Endothelial cell of umbilical vein (primary cell): Measurements from ENCODE around the gene BCR. TPM values are rescaled to one million over a fixed set of nuclear protein-coding genes. Genes with fewer than 3 reads are reported as not detected.

Experiments used
- BruUV-seq: library from RNA; stranded (reverse); fragments of 400-500 nt; replicated peaks from 2 replicates; lab custom pipeline; 2021; lab: Mats Ljungman, UMichigan
- CTCF ChIA-PET: fragments of 300-600, 350-600 bp; sonication (Branson Sonifier 250); formaldehyde crosslinking; loops from one replicate; lab custom pipeline; 2021; ENCODE audit warnings: antibody characterized with exemption, inconsistent platforms; lab: Charles Lee
- POLR2A ChIA-PET: fragments of 300-600, 350-600 bp; sonication (Branson Sonifier 250); formaldehyde crosslinking; loops from one replicate; lab custom pipeline; 2021; ENCODE audit warnings: antibody characterized with exemption, inconsistent platforms; lab: Charles Lee
- DNase-seq: peaks from one replicate; pipeline ENCODE4 v3.0.0-alpha.2; 2011; ENCODE audit warnings: low read depth, low spot score
- FAIRE-seq: peaks from 2 replicates; lab custom pipeline; 2011; peaks lifted over from hg19 to GRCh38; lab: Jason Lieb, UNC
- H2AFZ ChIP-seq: 2 replicates; pipeline ENCODE4 v1.6.0; 2012; ENCODE audit warnings: low read depth, low read length, control low read depth, inconsistent platforms
- H3K27ac ChIP-seq: 2 replicates; pipeline ENCODE4 v1.5.1; 2011; ENCODE audit warnings: low read depth, mild to moderate bottlenecking, control low read depth, low read length, moderate library complexity; ENCODE audit not compliant: insufficient read depth
- H3K27me3 ChIP-seq, 2 experiments: 2 replicates each; pipeline versions ENCODE4 v1.6.0 to v1.6.1; 2011; ENCODE audit warnings: low read length in 2 of 2, mixed read lengths in 1 of 2; ENCODE audit not compliant: control insufficient read depth in 2 of 2, insufficient read depth in 2 of 2
- H3K36me3 ChIP-seq, 2 experiments: 2 replicates in 1 of 2; 3 replicates in 1 of 2; pipeline ENCODE4 v1.5.1; 2011; ENCODE audit warnings: low read length in 2 of 2, mild to moderate bottlenecking in 1 of 2, moderate library complexity in 1 of 2; ENCODE audit not compliant: control insufficient read depth in 2 of 2, insufficient read depth in 2 of 2; ENCODE audit errors: extremely low read depth in 1 of 2
- H3K4me1 ChIP-seq: 3 replicates; pipeline ENCODE4 v1.5.1; 2011; ENCODE audit warnings: mild to moderate bottlenecking, low read length; ENCODE audit not compliant: control insufficient read depth, insufficient read depth; ENCODE audit errors: extremely low read depth
- H3K4me2 ChIP-seq: 2 replicates; pipeline ENCODE4 v1.6.1; 2011; ENCODE audit warnings: low read length, control low read depth, mixed read lengths; ENCODE audit not compliant: insufficient read depth
- H3K4me3 ChIP-seq, 3 experiments: fragments of 200-600 bp in 1 of 3; sonication (generic), shearing (Covaris generic) in 1 of 3; replicated peaks in 1 of 3; 2 replicates each; pipeline ENCODE4 v1.5.1; 2011 to 2016; ENCODE audit warnings: control low read depth in 3 of 3, low read length in 3 of 3, mild to moderate bottlenecking in 2 of 3, inconsistent platforms in 1 of 3, low read depth in 1 of 3, moderate library complexity in 1 of 3; ENCODE audit not compliant: insufficient read depth in 1 of 3
- H3K79me2 ChIP-seq: 2 replicates; pipeline ENCODE4 v1.6.0; 2012; ENCODE audit warnings: low read length, inconsistent platforms; ENCODE audit not compliant: control insufficient read depth, insufficient read depth
- H3K9ac ChIP-seq: replicated peaks from 2 replicates; pipeline ENCODE3; 2011; ENCODE audit warnings: low read length, control low read depth; ENCODE audit not compliant: insufficient read depth; ENCODE audit errors: extremely low read depth
- H3K9me1 ChIP-seq: replicated peaks from 3 replicates; pipeline ENCODE4 v1.6.0; 2011; ENCODE audit warnings: mild to moderate bottlenecking, low read length; ENCODE audit not compliant: control insufficient read depth, insufficient read depth; ENCODE audit errors: extremely low read depth
- H3K9me3 ChIP-seq: replicated peaks from 2 replicates; pipeline ENCODE4 v1.5.1; 2012; ENCODE audit warnings: low read length, inconsistent platforms; ENCODE audit not compliant: control insufficient read depth, insufficient read depth
- H4K20me1 ChIP-seq: replicated peaks from 2 replicates; pipeline ENCODE3; 2011; ENCODE audit warnings: mild to moderate bottlenecking, low read length; ENCODE audit not compliant: control insufficient read depth, insufficient read depth; ENCODE audit errors: extremely low read depth
- EZH2 ChIP-seq: IDR thresholded peaks from 2 replicates; pipeline ENCODE4 v1.6.1; 2012; ENCODE audit warnings: borderline replicate concordance, low read depth, mild to moderate bottlenecking, moderate library complexity, low read length, inconsistent platforms; ENCODE audit not compliant: severe bottlenecking
- GATA2 ChIP-seq: IDR thresholded peaks from 2 replicates; pipeline ENCODE4 v1.7.0; 2011; ENCODE audit warnings: low read depth, mild to moderate bottlenecking, moderate library complexity, mixed read lengths, low read length; ENCODE audit not compliant: insufficient read length, insufficient read depth
- JUN ChIP-seq: IDR thresholded peaks from 2 replicates; pipeline ENCODE4 v1.6.1; 2011; ENCODE audit warnings: borderline replicate concordance, low read depth; ENCODE audit not compliant: insufficient read length, insufficient read depth
- MYC ChIP-seq: IDR thresholded peaks from one replicate; pipeline ENCODE4 v1.6.1; 2011; ENCODE audit warnings: mild to moderate bottlenecking, low read depth, low read length
- POLR2A ChIP-seq: IDR thresholded peaks from 2 replicates; pipeline ENCODE4 v1.6.1; 2012; ENCODE audit warnings: low read depth, mild to moderate bottlenecking, control low read depth, low read length
- dilution Hi-C: fragments of 300-500 bp; cut with MboI; formaldehyde crosslinking; loops from one replicate; pipeline ENCODE4 v1.15.0; 2019; ENCODE audit warnings: low sequenced_read_pairs; ENCODE audit not compliant: extremely low pct_ligation_motif_present
- intact Hi-C: fragments of 100-400 bp; cut with micrococcal nuclease; formaldehyde crosslinking; loops from one replicate; pipeline ENCODE4 v1.10.0; 2022
- polyA plus RNA-seq, 4 experiments: library from polyadenylated mRNA; depleted of rRNA in 3 of 4; stranded (reverse) in 3 of 4; unstranded in 1 of 4; fragments of >200 nt; gene quantifications; 2 replicates each; pipeline versions ENCODE4 v1.2.1 to v1.2.3, GENCODE V29; 2011 to 2012; ENCODE audit warnings: missing spikeins in 1 of 4
- total RNA-seq: library from RNA; stranded (reverse); gene quantifications from 2 replicates; pipeline ENCODE4 v1.2.3, GENCODE V29; 2021
- TF ChIP-seq, protein P1 (sequence below): IDR thresholded peaks from 2 replicates; pipeline ENCODE4 v1.6.1; 2011; ENCODE audit not compliant: insufficient read depth, insufficient read length

Gene BCR
- total and polyA plus RNA-seq, 2 donors (not counting 3 experiments of a cell fraction or from before 2014, with no cell fraction given) = 129 to 141 TPM

DNA sequence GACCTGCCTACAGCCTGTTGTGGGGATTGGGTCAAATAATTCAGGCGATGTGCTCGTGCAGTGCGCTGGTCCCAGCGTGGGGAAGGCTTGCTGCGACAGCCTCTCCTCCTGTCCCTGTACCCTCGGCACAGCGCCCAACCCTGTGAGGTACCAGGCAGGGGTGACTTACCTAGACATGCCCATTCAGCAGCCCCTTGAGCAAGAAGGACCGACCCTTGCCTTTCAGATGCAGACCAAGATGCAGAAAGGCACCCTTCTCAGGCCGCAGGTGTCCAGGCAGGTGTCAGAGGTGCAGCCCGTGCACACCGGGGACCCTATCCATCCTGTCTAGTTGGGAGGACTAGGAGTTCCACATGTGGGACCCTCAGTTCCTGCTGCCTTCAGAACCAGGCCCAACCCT is 102.7 kb downstream of the BCR start:
- Histone ChIP-seq H3K79me2 (peaks cover 11% of the 10 kb centered on the region), H3K9me3 (no peaks in the 10 kb centered on the region), H3K9me1 (no peaks in the 10 kb centered on the region), H4K20me1 (no peaks in the 10 kb centered on the region), H3K27ac (peak overlapping the region; percentile 75), H3K4me1 (peaks cover 22% of the 10 kb centered on the region), H3K4me2 (no peak overlapping the region), H2AFZ (no peak overlapping the region), H3K36me3 (peaks cover 29 to 80% of the 10 kb centered on the region in 2 experiments), H3K27me3 (no peaks in the 10 kb centered on the region), H3K4me3 (no peak overlapping the region), H3K9ac (peak overlapping the region; percentile 36)
- POLR2A ChIA-PET = no interaction called here
- FAIRE-seq (no peak), DNase-seq (no peak)
- no TSS peak for BruUV-seq
- intact Hi-C loops (loop anchor here (1.0 to 2.0 kb wide), 7 partner anchors 22 to 324 kb away; no protein-coding TSS in a partner anchor), dilution Hi-C loops (no loop called here)
- CTCF ChIA-PET = interaction anchor here (1.6 to 8.9 kb wide), 10 partner anchors 11 to 323 kb away, joined by 4 to 451 read pairs (median 12); partner anchors contain the start of gene BCR
- TF ChIP-seq POLR2A (no peak), JUN (no peak), MYC (no peak), GATA2 (no peak)
- TF ChIP-seq, protein P1, sequence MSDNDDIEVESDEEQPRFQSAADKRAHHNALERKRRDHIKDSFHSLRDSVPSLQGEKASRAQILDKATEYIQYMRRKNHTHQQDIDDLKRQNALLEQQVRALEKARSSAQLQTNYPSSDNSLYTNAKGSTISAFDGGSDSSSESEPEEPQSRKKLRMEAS = no peak

DNA sequence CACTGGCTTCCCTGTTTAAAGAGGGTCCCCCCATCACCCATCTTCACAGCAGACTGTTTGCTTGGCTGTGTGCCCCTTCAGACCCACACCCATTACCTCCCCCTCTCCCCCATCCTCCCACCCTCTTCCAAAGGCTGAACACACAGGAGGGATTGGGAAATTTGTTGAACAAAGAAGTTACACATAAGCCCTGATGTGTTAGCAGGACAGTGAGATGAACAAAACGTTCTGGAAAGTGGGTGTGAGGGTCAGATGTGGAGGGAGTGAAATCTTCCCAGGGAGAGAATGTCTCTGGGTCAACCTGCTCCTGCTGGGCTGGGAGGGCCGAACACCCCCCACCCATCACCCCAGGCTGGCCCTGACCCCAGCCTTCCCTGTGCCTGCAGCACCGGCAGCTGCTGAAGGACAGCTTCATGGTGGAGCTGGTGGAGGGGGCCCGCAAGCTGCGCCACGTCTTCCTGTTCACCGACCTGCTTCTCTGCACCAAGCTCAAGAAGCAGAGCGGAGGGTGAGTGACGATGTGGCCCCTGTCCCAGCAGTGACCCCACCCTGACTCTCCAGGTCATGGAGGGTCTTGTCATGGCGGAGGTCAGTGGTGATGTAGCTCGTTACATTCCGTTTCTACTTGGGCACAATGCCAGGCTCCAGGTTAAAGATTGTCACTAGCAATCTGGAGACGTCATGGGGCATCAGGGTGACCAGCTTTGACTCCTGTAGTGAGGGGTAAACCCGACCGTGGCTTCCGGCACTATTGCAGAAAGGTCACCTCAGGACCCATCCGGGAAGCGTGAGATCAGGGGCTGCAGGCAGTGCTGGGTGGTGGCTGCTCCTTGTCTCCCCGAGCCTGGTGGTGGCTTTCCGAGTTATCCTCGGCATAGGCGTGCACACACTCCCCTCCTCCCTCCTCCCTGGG is 103.5 kb downstream of the BCR start:
- ChIA-PET CTCF (interaction anchor here (8.9 kb wide), 1 partner anchor 105 kb away, joined by 451 read pairs; the partner anchor contains the start of gene BCR), POLR2A (no interaction called here)
- Histone ChIP-seq H3K4me2 (no peak overlapping the region), H3K4me3 (no peak overlapping the region), H3K79me2 (peaks cover 7% of the 10 kb centered on the region), H3K27ac (no peak overlapping the region), H3K36me3 (peaks cover 29 to 84% of the 10 kb centered on the region in 2 experiments), H3K9me1 (no peaks in the 10 kb centered on the region), H2AFZ (no peak overlapping the region), H3K4me1 (peaks cover 22% of the 10 kb centered on the region), H3K9ac (no peak overlapping the region), H3K27me3 (no peaks in the 10 kb centered on the region), H4K20me1 (no peaks in the 10 kb centered on the region), H3K9me3 (no peaks in the 10 kb centered on the region)
- no peak for FAIRE-seq
- intact Hi-C loops = loop anchor here (2.0 kb wide), 2 partner anchors 67 to 325 kb away; no protein-coding TSS in a partner anchor
- no peak for TF ChIP-seq GATA2
- no peak for TF ChIP-seq EZH2
- dilution Hi-C loops = no loop called here
- no TSS peak for BruUV-seq
- no peak for DNase-seq
